Neuron (in vitro differentiated cells): Measurements from ENCODE around the gene BAG1.

ENCODE experiments used
- H2AFZ ChIP-seq: one replicate; pipeline ENCODE4 v1.6.1; 2013; ENCODE audit warnings: low read depth, mild to moderate bottlenecking, inconsistent platforms, low read length, moderate library complexity
- H3K27me3 ChIP-seq: one replicate; pipeline ENCODE4 v1.6.1; 2013; ENCODE audit warnings: low read length; ENCODE audit not compliant: insufficient read depth
- H3K36me3 ChIP-seq: one replicate; pipeline ENCODE4 v1.6.1; 2013; ENCODE audit warnings: low read length; ENCODE audit not compliant: insufficient read depth
- H3K4me1 ChIP-seq: one replicate; pipeline ENCODE4 v1.6.1; 2013; ENCODE audit warnings: low read length; ENCODE audit not compliant: insufficient read depth
- H3K4me3 ChIP-seq: 2 replicates; pipeline ENCODE4 v1.5.1; 2013; ENCODE audit warnings: mild to moderate bottlenecking, low read length, moderate library complexity
- H3K9me3 ChIP-seq: one replicate; pipeline ENCODE4 v1.6.1; 2013; ENCODE audit warnings: low read length

Gene BAG1

DNA sequence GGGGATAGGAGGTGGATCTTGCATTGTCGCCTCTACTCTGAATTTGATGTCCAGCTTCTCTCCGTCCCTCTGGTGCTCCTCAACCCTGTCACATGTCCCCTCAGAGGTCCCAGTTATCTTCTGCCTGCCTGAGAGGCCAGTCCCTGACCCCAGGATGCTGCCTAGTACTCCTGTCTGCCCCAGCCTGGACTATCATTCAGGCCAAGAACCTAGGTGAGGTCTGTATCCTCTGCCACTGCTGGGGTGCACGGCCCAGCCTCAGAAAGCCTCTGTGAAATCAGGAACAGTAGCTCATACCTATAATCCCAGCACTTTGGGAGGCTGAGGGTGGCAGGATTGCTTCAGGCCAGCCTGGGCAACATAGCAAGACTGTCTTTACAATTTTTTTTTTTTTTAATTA lies 15.9 kb downstream of the BAG1 start:
- peaks cover 20% of the 10 kb centered on the region for H3K36me3 ChIP-seq
- H3K9me3 ChIP-seq, result no peaks in the 10 kb centered on the region
- H3K4me1 ChIP-seq, result no peaks in the 10 kb centered on the region
- H2AFZ ChIP-seq, result no peak overlapping the region
- no peaks in the 10 kb centered on the region for H3K27me3 ChIP-seq
- H3K4me3 ChIP-seq, result no peak overlapping the region

- Histone ChIP-seq H3K4me1 (no peaks in the 10 kb centered on the region), H3K36me3 (peaks cover 9% of the 10 kb centered on the region), H3K4me3 (no peak overlapping the region), H2AFZ (no peak overlapping the region), H3K9me3 (no peaks in the 10 kb centered on the region), H3K27me3 (no peaks in the 10 kb centered on the region)
These were observed 18.1 kb downstream of the BAG1 start for GRCh38 chr9:33246269-33246860.

- Histone ChIP-seq H2AFZ (no peak overlapping the region), H3K9me3 (no peaks in the 10 kb centered on the region), H3K4me3 (no peak overlapping the region), H3K27me3 (no peaks in the 10 kb centered on the region), H3K4me1 (no peaks in the 10 kb centered on the region), H3K36me3 (peaks cover 9% of the 10 kb centered on the region)
These were observed 19.2 kb downstream of the BAG1 start for GRCh38 chr9:33245341-33245740.

DNA sequence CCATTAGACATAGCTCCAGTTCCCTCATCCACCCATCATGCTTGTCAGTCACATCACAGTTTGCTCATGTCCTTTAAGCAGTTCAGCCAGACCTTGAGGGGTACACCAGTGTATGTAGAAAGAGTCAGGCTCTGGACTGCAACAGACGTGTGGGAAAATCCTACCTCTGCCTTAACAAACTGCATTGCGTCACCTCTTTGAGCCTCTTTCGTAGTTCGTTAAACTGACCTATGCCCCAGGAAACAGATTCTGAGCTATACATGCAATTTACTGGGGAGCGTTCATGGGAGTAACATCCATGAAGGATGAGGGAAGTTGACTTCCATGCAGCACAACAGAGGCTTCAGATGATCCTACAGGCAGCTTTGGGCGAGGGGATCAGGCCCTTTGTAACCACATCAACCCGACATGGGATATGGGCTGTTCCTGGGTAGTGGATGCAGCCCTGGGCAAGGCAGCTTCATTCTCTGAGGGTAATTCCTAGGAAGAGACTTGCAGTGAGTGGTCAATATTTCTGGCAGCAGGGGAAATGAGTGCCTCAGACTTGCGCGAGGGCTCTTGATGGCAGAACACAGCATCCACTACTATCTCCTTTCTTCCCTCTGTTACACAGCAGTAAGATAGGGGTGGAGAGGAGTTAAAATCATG lies 20.2 kb downstream of the BAG1 start:
- no peaks in the 10 kb centered on the region for H3K27me3 ChIP-seq
- no peaks in the 10 kb centered on the region for H3K9me3 ChIP-seq
- peaks cover 5% of the 10 kb centered on the region for H3K36me3 ChIP-seq
- no peak overlapping the region for H2AFZ ChIP-seq
- no peak overlapping the region for H3K4me3 ChIP-seq
- no peaks in the 10 kb centered on the region for H3K4me1 ChIP-seq

DNA sequence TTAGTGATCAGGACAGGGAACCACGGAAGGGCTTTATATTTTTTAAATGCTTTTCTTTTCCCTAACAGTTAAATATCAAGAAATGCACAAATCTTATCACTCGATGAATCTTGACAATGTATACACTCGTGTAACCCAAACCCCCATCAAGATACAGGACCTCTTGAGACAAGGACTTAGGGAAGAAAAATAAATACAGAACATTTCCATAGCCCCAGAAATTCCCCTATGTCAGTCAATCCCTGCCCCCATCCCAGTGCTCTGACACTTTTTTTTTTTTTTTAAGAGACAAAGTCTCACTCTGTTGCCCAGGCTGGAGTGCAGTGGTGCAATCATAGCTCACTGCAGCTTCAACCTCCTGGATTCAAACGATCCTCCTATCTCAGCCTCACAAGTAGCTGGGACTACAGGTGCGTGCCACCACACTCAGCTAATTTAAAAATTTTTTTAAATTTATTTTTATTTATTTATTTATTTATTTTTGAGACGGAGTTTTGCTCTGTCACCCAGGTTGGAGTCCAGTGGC lies 21.8 kb downstream of the BAG1 start:
- H3K27me3 ChIP-seq, result no peaks in the 10 kb centered on the region
- no peaks in the 10 kb centered on the region for H3K4me1 ChIP-seq
- H3K4me3 ChIP-seq, result no peak overlapping the region
- H3K36me3 ChIP-seq, result no peaks in the 10 kb centered on the region
- H2AFZ ChIP-seq, result no peak overlapping the region
- H3K9me3 ChIP-seq, result no peaks in the 10 kb centered on the region

- no peaks in the 10 kb centered on the region for H3K36me3 ChIP-seq
- H3K27me3 ChIP-seq, result peaks cover under 1% of the 10 kb centered on the region
- H2AFZ ChIP-seq, result no peak overlapping the region
- H3K4me1 ChIP-seq, result no peaks in the 10 kb centered on the region
- H3K9me3 ChIP-seq, result no peaks in the 10 kb centered on the region
- no peak overlapping the region for H3K4me3 ChIP-seq
These were observed 23.2 kb downstream of the BAG1 start for GRCh38 chr9:33241298-33241697.

- Histone ChIP-seq H3K4me3 (no peak within 1 kb of the TSS), H3K4me1 (no peaks in the 10 kb centered on the region), H3K27me3 (peaks cover 2% of the 10 kb centered on the region), H3K9me3 (no peaks in the 10 kb centered on the region), H2AFZ (no peak within 1 kb of the TSS), H3K36me3 (no peaks in the 10 kb centered on the region)
These were observed 24.6 kb downstream of the BAG1 start, which contains the start of gene SPINK4 for GRCh38 chr9:33239921-33240320. TSS of gene SPINK4 (plus strand) at chr9:33240167. CDS start at chr9:33240209, 42 bp downstream.

DNA sequence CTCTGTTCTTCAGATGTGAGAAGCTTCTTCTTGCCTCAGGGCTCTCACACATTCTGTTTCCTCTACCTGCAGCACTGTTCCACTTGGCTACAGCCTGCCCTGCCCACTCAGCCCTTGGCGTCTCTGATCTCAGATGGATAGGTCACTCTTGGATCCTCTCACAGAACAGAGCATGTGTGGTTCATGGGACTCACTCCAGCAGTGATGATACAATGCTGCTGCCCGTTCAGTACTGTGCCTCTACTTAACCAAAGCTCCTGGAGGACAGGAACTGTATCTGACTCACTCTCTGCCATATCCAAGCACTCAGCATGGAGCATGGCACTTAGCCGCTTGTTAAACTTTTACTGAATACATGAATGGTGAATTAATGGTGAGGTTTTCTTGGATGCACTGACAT lies 27.9 kb downstream of the BAG1 start:
- Histone ChIP-seq H3K27me3 (peaks cover 2% of the 10 kb centered on the region), H3K4me3 (no peak overlapping the region), H2AFZ (no peak overlapping the region), H3K9me3 (no peaks in the 10 kb centered on the region), H3K36me3 (no peaks in the 10 kb centered on the region), H3K4me1 (no peaks in the 10 kb centered on the region)

DNA sequence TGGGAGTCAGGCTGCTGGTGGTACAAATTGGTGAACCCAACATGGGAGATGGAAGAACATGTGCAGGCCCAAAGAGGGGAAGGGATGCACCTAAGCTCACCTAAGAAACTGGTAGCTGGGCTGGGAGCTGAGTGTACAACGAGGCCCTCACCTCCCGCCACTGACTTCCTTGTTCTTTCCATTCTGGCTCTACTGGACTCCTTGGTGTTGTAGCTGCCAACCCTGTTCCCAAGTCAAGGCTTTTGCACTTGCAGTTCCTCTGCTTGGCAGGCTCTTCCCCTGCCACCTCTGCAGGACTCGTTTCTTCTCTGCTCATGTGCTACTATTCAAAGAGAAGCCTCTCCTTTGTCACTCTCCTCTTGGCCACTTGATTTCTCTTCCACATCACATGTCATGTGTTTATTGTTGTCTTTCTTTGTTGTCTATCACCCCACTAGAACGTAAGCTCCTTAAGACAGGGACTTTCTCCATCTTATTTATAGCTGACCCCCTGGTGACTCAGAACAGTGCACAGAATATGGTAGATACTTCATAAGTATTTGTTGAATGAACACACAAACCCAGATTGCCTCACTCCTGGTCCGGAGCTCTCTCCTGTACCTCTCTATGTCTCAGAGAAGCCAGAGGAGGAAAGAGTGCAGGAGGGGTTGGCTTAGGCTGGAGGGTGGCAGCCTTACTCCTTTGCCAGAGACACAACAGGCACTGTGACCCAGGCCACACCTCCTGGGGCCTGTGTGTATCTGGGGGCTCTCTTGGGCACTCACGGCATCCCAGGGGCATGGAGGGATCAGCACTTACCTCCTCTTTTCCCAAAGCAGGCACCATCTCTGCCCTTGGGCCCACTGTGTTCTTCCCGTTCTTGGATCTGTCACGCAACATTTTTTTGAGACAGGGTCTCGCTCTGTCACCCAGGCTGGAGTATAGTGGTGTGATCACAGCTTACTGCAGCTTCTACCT lies 29.7 kb downstream of the BAG1 start:
- H3K9me3 ChIP-seq, result no peaks in the 10 kb centered on the region
- H3K4me3 ChIP-seq, result no peak overlapping the region
- H2AFZ ChIP-seq, result no peak overlapping the region
- no peaks in the 10 kb centered on the region for H3K36me3 ChIP-seq
- no peaks in the 10 kb centered on the region for H3K4me1 ChIP-seq
- peaks cover 7% of the 10 kb centered on the region for H3K27me3 ChIP-seq

DNA sequence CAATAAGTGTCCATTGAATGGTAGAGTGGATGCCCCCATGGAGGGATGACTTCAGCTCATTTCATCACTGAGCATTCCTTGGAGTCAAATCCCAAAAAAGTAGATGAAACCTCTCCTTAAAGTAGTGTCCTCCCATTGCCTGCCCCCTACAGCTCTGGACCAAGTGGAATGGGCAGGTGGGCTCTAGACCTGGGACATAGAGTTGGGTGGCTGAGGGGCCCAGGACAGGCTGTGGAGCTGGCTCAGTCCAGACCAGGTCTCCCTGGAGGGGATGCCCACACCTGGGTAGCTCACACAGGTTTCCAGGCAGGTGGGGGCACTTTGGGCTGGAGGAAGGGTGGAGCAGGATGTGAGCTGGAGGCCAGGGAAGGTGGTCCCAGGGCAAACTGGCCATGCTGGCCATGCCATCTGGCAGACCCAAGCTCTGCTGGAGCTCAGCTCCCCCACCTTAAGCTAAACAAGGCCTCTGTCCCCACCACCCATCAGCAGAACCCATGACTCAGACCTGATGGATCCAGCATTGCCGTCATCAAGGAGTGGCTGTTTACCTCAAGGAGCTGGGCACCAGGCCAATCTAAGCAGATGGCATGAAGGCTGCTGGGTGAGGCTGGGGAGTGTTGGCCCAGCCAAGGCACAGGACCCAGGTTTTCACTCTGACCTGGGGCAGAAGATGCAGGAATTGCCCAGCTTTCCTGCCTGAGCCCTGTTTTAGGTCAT lies 30.7 kb downstream of the BAG1 start:
- Histone ChIP-seq H3K36me3 (no peaks in the 10 kb centered on the region), H3K27me3 (peaks cover 7% of the 10 kb centered on the region), H2AFZ (no peak overlapping the region), H3K9me3 (no peaks in the 10 kb centered on the region), H3K4me3 (no peak overlapping the region), H3K4me1 (no peaks in the 10 kb centered on the region)

- H3K27me3 ChIP-seq, result peaks cover 9% of the 10 kb centered on the region
- H3K36me3 ChIP-seq, result no peaks in the 10 kb centered on the region
- no peak overlapping the region for H2AFZ ChIP-seq
- no peaks in the 10 kb centered on the region for H3K4me1 ChIP-seq
- H3K4me3 ChIP-seq, result no peak overlapping the region
- no peaks in the 10 kb centered on the region for H3K9me3 ChIP-seq
These were observed 31.7 kb downstream of the BAG1 start for GRCh38 chr9:33232815-33233214.

DNA sequence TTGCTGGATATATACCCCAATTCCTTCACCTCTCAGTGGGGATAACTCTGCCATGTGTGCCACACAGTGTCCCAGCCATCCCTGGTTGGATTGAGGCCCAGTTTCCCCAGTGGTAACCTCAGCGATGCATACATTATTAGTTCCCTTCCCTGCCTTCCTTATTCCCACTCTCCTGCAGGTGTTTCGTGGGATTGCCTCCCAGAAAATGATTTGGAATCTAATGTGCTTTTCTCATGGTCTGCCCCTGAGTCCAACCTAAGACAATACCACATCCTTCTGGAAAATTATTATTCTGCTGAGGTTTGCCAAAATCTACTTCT lies 32.9 kb downstream of the BAG1 start:
- no peaks in the 10 kb centered on the region for H3K36me3 ChIP-seq
- H2AFZ ChIP-seq, result no peak overlapping the region
- H3K9me3 ChIP-seq, result no peaks in the 10 kb centered on the region
- no peak overlapping the region for H3K4me3 ChIP-seq
- H3K4me1 ChIP-seq, result no peaks in the 10 kb centered on the region
- H3K27me3 ChIP-seq, result peaks cover 9% of the 10 kb centered on the region
